GM23248 (cell line): Measurements from ENCODE around the gene PON2.

Experiments
- EZH2 ChIP-seq: fragments of 200-600 bp; sonication (generic); IDR thresholded peaks from 2 replicates; pipeline ENCODE4 v1.6.1; 2018; ENCODE audit warnings: antibody characterized with exemption, mild to moderate bottlenecking; ENCODE audit not compliant: insufficient read depth, poor library complexity, severe bottlenecking
- EZH2phosphoT487 ChIP-seq: fragments of 200-600 bp; sonication (generic); IDR thresholded peaks from 2 replicates; pipeline ENCODE4 v1.6.1; 2018; ENCODE audit warnings: antibody characterized with exemption, moderate library complexity, mild to moderate bottlenecking, low read depth; ENCODE audit not compliant: insufficient read depth

DNA sequence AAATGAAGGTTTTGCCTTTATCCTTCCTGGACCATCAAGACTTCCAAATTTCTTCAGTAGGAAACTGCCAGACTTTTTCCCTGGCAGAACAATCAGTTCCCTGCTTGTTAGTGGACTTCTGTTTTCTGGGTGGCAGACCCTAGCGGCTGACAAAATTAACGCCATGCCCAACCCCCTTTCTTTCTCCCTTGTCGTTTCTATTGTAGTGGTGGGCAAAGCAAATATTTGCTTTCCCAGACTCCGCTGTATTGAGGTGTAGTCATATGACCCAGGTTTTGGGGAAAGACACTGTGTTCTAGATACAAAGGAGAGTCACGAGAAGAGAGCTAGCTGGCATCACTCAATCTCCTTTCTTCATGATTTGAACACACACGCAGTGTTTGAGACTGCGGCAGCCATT lies 7.7 kb downstream of the PON2 start:
- TF ChIP-seq EZH2, result no peak
- TF ChIP-seq EZH2phosphoT487, result no peak
